Adipose tissue (tissue), 3 donors: ENCODE measurements around the gene MBOAT1. TPM values are rescaled to one million over a fixed set of nuclear protein-coding genes. Genes with fewer than 3 reads are reported as not detected.

Experiments
- H3K27ac ChIP-seq: one replicate; pipeline ENCODE4 v1.5.1; 2013; ENCODE audit warnings: low read depth, low read length
- WGBS, 3 donors: extraction: QIAGEN DNeasy Blood & Tissue Kit; methylation state at CpG; one replicate each; pipeline ENCODE4 v1.1.7; 2013; 5-methylcytosine and 5-hydroxymethylcytosine counted together
- polyA plus RNA-seq, 3 donors: library from polyadenylated mRNA; stranded (reverse); fragments of 200-250 nt; gene quantifications; one replicate each; pipeline ENCODE4 v1.2.3, GENCODE V29; 2013
- donor health status: healthy with polysubstance abuse.
- donor health status: Bipolar disorder and iron deficiency.
- donor health status: healthy.

MBOAT1 gene
- polyA plus RNA-seq, 3 donors, result 2.6 to 3.2 (median 2.6) TPM

DNA sequence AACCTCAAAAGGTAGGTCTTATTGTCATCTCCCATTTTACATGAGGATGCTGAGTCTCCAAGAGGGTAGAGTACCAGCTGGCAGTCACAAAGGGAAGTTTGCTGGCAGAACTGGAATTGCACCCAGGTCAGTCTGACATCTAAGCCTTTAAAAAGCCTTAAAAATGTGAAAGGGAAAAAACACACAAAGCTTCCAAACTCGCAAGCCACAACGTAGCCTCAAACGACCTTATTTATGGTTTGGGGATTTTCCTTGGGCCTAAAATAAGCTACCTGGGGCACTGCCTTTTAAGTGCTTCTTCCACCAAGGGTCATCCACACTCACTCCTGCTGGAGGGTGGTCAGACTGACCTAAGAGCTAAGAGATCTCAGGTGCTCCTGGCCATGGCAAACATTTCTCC, 2.1 kb downstream of the MBOAT1 start:
- no peak overlapping the region for H3K27ac ChIP-seq
- 62 to 76% (median 67%) methylated on average over 3 of the region's 3 CpGs for WGBS, 3 donors

DNA sequence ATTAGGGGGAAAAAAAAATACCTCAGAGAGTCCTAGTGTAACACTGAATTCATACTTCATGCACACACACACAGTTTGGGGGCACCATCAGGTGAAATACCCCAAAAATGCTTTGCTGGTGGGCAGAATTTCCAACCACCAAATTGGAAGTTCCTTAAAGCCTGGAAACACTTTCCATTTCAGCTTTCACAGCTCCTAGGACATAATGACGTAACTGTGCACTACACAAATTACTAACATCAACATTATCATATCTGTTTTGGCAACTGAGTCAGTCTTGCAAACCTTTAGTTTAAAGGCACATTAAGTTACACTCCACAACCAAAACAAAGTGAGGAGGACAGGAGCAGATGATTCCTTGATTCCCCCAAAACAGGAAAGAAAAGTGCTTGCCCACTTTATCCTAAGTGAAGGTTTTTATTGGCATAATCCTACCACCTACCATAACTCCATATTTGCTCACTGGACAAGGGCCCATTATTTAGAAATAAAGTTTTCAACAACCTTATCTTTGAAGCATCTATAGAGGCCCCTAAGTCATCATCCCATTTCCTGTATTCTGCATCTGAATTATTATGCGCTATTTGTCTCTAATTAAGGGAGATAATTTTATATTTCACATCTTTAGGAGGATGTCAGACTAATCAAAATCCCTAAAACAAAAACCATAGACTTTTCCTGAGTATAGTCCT, 3.4 kb downstream of the MBOAT1 start:
- H3K27ac ChIP-seq, result no peak overlapping the region
- WGBS, 3 donors, result 70 to 80% (median 73%) methylated on average over 2 of the region's 2 CpGs

DNA sequence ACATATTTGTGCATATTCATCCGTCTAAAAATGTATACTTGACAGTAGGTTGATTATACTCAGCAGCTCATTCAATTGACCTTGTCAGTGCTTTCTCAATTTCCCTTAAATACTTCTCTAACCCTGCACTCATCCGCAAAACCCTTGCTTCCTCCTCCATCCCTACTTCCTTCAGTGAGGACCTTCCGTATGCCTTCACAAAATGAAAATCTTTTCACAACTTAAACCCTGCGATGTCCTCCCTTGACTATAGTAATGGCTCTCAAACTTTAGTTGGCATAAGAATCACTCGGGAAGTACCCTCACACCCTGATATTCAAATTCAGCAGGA, 5.2 kb downstream of the MBOAT1 start:
- WGBS, 3 donors, result 56 to 83% (median 65%) methylated on average over 5 of the region's 5 CpGs
- H3K27ac ChIP-seq, result no peak overlapping the region

DNA sequence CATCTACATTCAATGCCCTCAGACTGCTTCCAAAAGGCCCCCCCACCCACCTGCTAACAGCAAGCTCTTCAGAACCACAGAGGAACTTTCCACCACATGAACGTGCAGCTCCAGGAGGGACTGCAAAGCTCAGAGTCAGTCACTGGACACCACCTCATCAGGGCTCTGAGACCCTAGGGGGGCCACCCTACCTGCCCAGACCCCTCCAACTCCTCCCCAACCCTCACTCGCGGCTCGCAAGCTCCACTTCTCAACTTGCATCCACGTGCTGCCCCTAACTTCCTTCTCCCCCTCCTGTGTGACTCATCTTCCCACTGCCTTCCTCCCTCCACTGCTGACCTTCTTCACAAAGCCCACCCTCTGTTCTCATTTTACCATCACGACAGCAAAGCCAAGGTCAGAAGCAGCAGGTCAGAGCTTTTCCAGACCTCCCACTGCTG, 6.5 kb downstream of the MBOAT1 start:
- WGBS, 3 donors, result 40 to 77% (median 56%) methylated on average over 6 of the region's 6 CpGs
- H3K27ac ChIP-seq, result no peak overlapping the region

DNA sequence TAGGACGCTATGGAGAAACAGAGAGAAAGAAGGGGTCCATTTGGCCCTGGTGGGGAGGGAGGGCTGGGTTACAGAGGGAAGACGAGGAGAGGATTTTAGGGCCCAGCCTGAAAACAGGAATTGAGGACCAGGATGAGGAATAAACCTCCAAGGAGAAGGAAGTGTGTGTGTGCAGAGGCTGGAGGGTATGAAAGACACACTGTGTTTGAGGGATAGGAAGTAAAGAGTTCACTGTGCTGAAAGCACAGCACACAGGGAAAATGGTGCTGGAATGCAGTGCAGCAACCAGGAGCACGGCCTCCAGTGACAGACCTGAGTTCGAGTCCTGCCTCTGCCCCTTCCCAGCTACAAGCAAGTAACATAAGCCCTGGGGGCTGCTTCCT, 7.8 kb downstream of the MBOAT1 start:
- WGBS, 3 donors, result 72 to 82% (median 77%) methylated on average over 4 of the region's 4 CpGs
- no peak overlapping the region for H3K27ac ChIP-seq

DNA sequence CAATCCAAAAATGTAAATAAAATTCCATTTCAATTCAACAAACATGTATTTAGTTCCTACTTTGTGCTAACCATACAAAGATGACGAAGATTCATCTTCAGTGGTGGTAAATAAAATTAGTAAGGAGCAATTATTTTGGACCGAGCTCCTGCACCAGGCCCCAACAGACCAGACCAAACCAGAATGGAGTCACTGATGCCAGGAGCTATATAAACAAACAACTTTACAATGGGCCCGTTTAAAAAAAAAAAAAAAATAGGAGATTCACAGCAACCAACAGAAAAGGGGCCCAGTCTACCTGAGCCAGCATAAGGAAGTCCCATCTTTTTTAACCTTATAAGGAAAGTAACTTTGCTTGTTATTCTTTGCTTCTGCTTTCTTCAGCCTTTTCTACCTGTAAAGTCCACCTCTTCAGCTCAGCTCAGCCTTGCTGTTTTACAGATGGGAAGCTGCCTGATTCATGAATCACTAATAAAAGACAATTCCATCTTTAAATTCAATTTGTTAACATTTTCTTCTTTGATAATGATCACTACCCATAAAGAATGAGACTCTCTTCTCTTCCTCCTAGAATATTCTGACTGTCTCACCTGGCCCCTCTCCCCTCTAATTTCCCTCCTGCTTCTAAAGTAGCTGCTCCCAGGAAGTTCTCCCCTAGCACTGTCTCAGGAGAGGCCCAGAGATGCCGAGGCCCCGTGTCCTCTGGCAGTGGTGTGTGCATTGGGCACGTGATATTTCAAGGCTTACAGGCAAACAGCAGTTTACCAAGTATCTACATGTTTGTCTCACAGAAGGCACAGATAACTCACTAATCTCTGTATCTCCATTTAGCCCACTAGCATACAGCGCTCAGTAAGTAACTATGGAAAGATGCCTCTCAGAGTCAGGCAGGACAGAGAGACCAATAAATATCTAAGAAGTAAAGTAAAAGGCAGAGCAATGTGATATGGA, 8.4 kb downstream of the MBOAT1 start:
- 52 to 71% (median 68%) methylated on average over 7 of the region's 7 CpGs for WGBS, 3 donors
- no peak overlapping the region for H3K27ac ChIP-seq

DNA sequence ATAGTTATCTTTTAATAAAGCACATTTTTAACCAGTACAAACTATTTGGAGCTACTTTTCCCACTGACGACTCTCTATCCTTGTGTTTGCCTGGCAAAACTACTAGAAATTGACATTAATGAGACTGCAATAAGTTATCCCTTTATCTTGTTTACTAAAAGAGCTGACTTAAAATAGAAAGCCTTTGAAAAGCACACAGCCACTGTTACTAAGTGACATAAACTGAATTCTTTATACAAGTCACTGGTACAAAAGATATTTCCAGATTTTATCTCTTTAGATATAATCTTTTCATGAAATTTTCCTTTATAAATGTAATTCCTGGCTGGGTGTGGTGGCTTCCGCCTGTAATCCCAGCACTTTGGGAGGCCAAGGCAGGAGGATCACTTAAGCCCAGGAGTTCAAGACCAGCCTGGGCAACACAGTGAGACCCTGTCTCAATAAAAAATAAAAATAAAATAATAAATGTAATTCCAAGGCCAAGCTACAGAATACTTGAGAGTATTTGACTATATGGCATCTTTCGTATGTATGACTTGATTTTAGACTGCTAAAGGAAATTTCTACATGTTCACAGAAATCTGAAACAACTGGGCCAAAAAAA, 9.5 kb downstream of the MBOAT1 start:
- 58 to 71% (median 61%) methylated on average over 3 of the region's 3 CpGs for WGBS, 3 donors
- H3K27ac ChIP-seq, result no peak overlapping the region

DNA sequence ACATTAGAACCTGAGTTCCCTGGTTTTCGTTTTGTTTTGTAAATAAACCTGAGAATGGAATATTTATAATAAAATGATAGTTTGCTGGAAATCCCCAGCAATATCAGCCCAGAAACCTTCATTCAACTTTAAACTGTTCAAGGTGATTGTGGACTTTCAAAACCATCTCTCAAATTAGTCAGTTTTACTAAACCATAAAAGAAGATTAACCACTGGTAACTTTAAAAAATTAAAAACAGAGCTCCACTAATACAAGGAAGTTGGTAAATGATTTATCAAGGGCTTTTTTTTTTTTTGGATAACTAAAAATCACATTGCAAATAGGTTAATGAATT, 10.0 kb downstream of the MBOAT1 start:
- WGBS, 3 donors, result 31 to 40% (median 35%) methylated on average over 1 of the region's 1 CpG
- H3K27ac ChIP-seq, result no peak overlapping the region

DNA sequence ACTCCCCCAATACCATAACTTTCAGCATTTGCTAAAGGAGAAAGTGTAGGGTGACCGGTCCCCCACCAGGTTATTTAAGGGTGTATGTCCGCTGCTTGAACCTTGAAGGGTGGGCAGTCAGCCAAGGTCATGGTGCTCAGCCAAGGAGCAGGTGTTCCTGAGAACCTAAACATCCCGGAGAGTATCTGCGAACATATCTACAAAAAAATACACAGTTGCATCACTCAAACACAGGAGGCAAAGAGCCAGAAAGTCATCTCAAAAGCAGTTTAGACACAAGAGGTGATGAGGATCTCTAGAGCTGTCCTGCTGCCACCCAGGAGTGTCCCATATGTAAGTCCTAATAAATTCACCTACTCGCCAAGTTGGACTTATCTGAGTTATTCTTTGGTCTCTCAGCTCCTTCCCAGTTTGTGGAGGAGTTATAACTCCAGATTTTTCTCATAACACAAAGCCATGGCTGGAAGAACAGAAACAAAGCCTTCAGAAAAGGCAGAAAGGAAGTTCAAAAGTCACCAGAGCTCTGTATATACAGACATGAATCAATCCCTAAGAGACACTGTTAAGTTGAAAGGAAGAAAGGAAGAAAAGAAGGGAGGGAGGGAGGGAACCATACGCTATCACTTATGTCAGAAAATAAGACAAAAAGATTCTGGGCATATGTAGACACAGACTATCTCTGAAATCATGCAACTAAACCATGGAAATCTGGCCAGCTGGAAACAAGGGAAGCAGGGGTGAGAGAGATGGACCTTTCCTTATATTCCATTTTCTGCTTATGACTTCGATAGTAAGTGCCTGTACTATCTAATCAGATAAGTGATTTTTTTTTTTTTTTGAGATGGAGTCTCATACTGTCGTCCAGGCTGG, 11.3 kb downstream of the MBOAT1 start:
- WGBS, 3 donors, result 28 to 65% (median 63%) methylated on average over 8 of the region's 8 CpGs
- H3K27ac ChIP-seq, result no peak overlapping the region

DNA sequence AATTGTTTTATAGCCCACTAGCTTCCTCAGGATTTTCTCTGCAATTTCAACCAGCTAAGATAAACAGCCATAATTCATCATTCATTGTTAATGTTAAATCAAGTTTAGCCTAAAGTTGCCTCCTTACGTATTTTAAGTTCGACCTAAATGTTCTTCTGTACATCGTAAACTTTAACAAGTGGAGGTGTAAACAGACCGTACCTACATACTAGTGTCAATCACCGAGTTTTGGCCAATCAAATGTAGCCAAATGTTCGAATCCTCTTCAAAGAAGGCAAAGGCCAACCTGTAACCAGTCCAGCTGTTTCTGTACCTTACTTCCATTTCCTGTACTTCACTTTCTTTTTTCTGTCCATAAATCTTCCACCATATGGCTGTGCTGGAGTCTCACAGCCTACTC, 13.5 kb downstream of the MBOAT1 start:
- WGBS, 3 donors, result 60 to 81% (median 62%) methylated on average over 6 of the region's 6 CpGs
- H3K27ac ChIP-seq, result no peak overlapping the region

DNA sequence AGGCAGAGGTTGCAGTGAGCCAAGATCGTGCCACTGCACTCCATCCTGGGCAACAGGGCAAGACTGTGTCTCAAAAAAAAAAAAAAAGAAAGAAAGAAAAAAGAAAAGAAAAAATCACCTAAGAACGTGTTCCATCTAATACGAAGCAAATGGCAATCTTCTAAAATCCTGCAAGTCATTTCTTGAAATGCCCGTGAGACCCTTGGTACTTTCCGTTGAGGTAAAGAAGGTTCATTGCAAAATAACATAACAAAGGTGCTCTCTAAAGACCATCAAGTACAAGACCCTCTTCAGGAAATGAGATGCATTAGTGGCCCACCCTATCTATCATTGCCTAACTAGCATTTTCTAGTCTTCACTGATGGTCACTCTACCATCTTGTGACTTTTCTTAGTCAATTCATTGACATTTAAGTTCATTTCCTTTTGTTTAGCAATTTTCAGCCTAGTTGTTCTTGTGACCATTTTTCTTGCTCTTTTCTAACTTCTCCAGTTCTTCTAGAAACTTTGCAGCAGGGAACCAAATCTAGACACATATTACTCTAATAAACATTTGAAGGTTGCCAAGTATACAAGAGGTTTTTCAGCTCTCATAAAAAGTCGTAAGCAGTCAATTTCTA, 14.0 kb downstream of the MBOAT1 start:
- 84 to 89% (median 88%) methylated on average over 6 of the region's 6 CpGs for WGBS, 3 donors
- no peak overlapping the region for H3K27ac ChIP-seq

DNA sequence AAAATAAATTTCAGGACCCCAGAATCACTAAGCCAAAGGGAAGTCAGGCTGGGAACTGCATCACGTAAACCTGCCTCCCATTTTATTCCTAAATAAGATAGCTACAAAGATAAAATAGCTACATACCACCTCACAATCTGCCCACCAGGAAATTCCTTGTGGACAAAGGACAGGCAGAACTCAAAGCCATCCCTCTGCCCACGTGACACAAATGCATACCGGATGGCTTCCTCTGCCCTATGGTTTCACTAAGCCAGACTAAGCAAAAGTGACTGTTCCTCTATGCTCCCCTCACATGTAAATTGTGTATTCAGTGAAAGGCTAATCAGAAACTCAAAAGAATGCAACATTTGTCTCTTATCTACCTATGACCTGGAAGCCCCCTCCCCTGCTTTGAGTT, 15.0 kb downstream of the MBOAT1 start:
- no peak overlapping the region for H3K27ac ChIP-seq
- WGBS, 3 donors, result 74 to 98% (median 74%) methylated on average over 3 of the region's 3 CpGs

DNA sequence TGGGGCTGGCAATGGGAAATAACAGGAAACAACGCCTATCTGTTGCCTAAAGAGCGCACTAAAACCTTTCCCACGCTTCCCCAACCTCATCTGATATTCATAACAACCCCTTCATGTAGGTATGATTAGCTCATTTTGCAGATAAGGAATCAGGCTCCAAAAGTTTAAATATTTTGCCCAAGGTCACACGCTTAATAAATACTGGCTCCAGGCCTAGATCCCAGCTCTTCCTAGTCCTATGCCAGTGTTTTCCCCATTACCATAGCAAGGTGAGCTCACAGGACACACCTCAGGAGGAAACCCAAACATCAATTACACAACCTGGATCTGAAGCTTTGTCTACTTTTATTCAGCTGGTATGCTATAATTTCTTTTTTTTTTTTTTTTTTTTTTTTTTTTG, 19.6 kb downstream of the MBOAT1 start:
- 28 to 96% (median 94%) methylated on average over 4 of the region's 4 CpGs for WGBS, 3 donors
- no peak overlapping the region for H3K27ac ChIP-seq

DNA sequence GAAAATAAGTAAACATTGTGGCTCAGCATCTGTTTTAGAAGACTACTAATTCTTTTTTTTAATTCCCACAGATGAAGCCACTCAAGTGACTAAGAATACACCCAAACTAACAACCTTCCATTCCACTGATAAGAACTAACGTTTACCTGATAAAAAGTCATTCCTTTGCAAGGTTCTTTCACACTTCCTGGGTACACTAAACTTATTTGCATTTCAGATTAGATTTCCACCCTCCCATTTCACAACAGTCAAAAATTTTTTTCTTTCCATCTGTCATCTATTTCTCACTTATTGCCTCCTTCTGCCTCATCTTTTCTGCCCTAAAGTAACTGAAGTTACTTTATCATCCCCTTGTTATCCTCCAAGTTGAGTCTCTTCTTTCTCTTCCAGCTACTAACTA, 20.3 kb downstream of the MBOAT1 start:
- 21 to 85% (median 63%) methylated on average over 1 of the region's 1 CpG for WGBS, 3 donors
- no peak overlapping the region for H3K27ac ChIP-seq

DNA sequence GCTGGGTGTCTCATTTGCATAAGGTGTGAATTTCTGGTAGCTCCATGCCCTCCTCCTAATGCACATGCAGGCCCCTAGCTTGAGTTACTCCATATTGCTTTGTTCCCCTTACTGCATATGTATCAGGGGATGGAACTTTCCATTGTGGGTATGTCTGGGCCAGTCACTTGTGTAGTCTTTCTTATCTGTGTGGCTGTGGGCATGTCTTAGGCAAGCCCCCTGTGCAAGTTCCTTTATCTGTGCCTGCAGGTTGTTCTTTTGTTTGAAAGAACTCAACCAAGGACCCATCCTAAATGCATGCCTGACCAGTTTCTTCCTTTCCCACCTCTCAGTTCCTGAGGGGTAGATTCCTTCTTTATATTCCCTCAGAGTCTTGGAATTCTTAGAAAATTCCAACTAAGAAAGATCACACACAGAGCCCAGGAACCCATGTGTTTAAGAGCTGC, 23.6 kb downstream of the MBOAT1 start:
- no peak overlapping the region for H3K27ac ChIP-seq

DNA sequence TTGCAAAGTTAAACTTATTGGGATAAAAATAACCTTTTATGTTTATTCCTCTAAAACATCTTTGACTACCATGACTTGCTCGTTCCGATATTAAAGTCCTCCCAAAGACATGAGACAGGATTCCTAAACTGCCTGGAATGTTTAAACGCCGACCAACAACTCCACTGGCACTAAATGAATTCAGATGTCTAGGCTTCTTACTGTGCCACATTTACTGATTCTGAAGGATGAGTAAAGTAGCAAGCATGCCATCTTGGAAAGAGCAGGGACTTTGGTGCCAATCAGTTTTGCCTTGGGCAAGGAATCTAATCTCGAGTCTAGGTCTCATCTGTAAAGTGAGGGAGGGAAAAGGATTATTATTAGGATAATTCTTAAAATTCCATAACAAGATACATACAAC, 25.3 kb downstream of the MBOAT1 start:
- 93 to 95% (median 94%) methylated on average over 5 of the region's 5 CpGs for WGBS, 3 donors

DNA sequence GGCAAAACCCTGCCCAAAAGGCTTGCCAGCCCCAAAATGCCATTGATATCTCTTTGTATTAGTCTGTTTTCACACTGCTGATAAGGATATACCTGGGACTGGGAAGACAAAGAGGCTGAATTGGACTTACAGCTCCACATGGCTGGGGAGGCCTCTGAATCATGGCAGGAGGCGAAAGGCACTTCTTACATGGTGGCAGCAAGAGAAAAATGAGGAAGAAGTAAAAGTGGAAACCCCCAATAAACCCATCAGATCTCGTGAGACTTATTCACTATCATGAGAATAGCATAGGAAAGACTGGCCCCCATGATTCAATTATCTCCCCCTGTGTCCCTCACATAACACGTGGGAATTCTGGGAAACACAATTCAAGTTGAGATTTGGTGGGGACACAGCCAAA, 28.6 kb downstream of the MBOAT1 start:
- no peak overlapping the region for H3K27ac ChIP-seq
- WGBS, 3 donors, result 93 to 96% (median 95%) methylated on average over 3 of the region's 3 CpGs

More for the DNA sequence above, 25.3 kb downstream of the MBOAT1 start:
- no peak overlapping the region for H3K27ac ChIP-seq

DNA sequence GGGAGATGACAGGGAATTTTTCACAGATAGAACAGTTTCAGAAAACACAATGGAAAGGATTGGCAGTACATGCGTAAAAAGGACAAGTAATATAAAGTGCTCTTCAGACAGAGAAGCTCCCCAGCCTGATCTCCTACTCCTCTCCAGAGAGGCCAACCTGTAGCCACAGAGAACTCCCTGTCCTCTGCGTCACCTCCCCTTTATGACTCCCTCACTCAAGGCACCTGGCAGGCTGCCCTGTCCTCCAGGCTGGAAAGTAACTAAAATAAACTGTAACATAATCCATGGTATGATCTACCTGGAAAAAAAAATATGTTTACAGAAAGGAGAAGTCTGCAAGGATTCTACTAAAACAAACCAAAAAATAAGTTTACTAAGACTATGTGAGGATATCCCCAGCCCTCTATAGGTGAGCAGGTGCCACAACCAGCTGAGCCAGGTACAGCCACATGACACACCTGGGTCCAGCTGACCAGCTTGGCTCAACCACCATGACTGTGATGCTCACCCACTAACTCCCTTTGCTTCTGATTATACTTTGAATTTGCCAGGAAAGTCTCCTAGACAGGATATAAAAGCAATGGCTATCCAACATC, 29.2 kb downstream of the MBOAT1 start:
- no peak overlapping the region for H3K27ac ChIP-seq
- 56 to 100% (median 89%) methylated on average over 2 of the region's 2 CpGs for WGBS, 3 donors
